ENCODE measurements around the gene HRK. TPM values are rescaled to one million over a fixed set of nuclear protein-coding genes. Genes with fewer than 3 reads are reported as not detected.
A peak's percentile ranks its signal among the peaks of the same experiment; 100 is the strongest.

The HRK gene
- total and polyA plus RNA-seq, 10 of the 15 experiments (the other 5 are each of a cell fraction or from before 2014, with no cell fraction given): not detected

DNA sequence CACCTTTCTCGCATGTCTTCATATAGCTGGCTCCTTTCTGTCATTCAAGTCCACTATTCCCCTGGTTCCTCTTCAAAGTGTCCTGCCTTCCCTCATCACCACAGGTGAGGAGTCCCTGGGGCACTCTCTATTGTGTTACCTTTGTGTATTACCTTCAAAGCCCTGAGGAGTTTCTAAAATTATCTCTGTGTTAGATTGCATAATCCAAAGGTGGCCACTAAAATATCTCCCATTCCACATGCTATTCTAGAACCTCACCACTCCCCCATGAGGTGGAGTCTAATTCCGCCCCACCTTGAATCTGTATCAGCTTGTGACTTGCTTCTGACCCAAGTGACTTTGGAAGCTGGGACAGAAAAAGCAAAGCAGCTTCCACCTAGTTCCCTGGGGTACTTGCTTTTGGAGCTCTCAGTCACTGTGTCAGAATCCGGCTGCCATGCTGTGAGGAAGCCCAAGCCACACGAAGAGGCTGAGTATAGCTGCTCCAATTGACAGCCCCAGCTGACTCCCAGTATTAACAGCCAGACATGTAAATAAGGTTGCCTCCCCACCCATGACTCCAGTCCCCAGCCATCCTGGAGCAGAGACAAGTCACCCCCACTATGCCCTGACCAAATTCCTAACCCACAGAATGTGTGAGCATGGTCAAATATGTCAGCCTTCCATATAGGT, 6.8 kb downstream of the HRK start:
- DNase-seq (ENCODE audit: low read depth, low spot score) (no peak), ATAC-seq (no peak), FAIRE-seq (no peak)
- H3K79me2 ChIP-seq (ENCODE audit: control insufficient read depth, insufficient read depth, low read length): no peaks in the 10 kb centered on the region
- CTCF ChIA-PET: no interaction called here
- TF ChIP-seq YY1 (IDR thresholded peaks at IDR 0.05; ENCODE audit: low read depth, low read length) (0 out of 2 replicates have a peak, but pooled peaks have one; percentile 31), SMC3 (IDR thresholded peaks at IDR 0.05; ENCODE audit: borderline replicate concordance, low read length) (no peak)
- H3K9ac ChIP-seq (ENCODE audit: control insufficient read depth, insufficient read depth, low read length): no peak overlapping the region
- no peak overlapping the region for H3K4me2 ChIP-seq (ENCODE audit: control insufficient read depth, insufficient read depth)
- H4K20me1 ChIP-seq (ENCODE audit: control insufficient read depth, insufficient read depth): no peaks in the 10 kb centered on the region
- H3K27ac ChIP-seq (ENCODE audit: control insufficient read depth, insufficient read depth): no peak overlapping the region
- POLR2A ChIA-PET: no interaction called here
- no peaks in the 10 kb centered on the region for H3K36me3 ChIP-seq (ENCODE audit: control insufficient read depth in 2 of 2, insufficient read depth in 2 of 2, low read length in 1 of 2)
- no peak overlapping the region for H3K4me3 ChIP-seq
- intact Hi-C loops (cut with micrococcal nuclease; ENCODE audit: unreplicated experiment) (no loop called here), in situ Hi-C loops (cut with MboI) (no loop called here)
- SMC1A ChIA-PET (ENCODE audit: uncharacterized antibody, unreplicated experiment): interaction anchor here (1.0 kb wide), 1 partner anchor 11 kb away, joined by 3 read pairs; no protein-coding TSS in a partner anchor
- RAD21 ChIA-PET (ENCODE audit: unreplicated experiment): no interaction called here
- H3K9me3 ChIP-seq (replicated peaks; ENCODE audit: control insufficient read depth, insufficient read depth, low read length): no peaks in the 10 kb centered on the region
- 41% methylated on average over 4 of the region's 4 CpGs for whole genome bisulfite sequencing (ENCODE audit: insufficient coverage, insufficient replicate concordance, low lambda C conversion rate, missing lambda C conversion rate)
- H3K4me1 ChIP-seq (ENCODE audit: control insufficient read depth, insufficient read depth, low read length): no peaks in the 10 kb centered on the region
- peaks cover 6 to 10% of the 10 kb centered on the region in 2 experiments; a peak in 3 of 4 replicates for H3K27me3 ChIP-seq (replicated peaks in 1 of 2; ENCODE audit: control insufficient read depth in 2 of 2, insufficient read depth in 2 of 2, low read length in 1 of 2)
- BruUV-seq (replicated peaks): no TSS peak
- no peak overlapping the region for H2AFZ ChIP-seq (ENCODE audit: control insufficient read depth, low read depth, low read length)

GRCh38 chr12:116870306-116870705, 10.9 kb downstream of the HRK start:
- BruUV-seq (replicated peaks): no TSS peak
- Histone ChIP-seq H3K4me3 (no peak overlapping the region), H3K36me3 (ENCODE audit: control insufficient read depth in 2 of 2, insufficient read depth in 2 of 2, low read length in 1 of 2) (no peaks in the 10 kb centered on the region), H2AFZ (ENCODE audit: control insufficient read depth, low read depth, low read length) (no peak overlapping the region), H3K27ac (ENCODE audit: control insufficient read depth, insufficient read depth) (no peak overlapping the region), H3K4me1 (ENCODE audit: control insufficient read depth, insufficient read depth, low read length) (no peaks in the 10 kb centered on the region), H4K20me1 (ENCODE audit: control insufficient read depth, insufficient read depth) (no peaks in the 10 kb centered on the region), H3K9me3 (replicated peaks; ENCODE audit: control insufficient read depth, insufficient read depth, low read length) (no peaks in the 10 kb centered on the region), H3K9ac (ENCODE audit: control insufficient read depth, insufficient read depth, low read length) (no peak overlapping the region), H3K27me3 (replicated peaks in 1 of 2; ENCODE audit: control insufficient read depth in 2 of 2, insufficient read depth in 2 of 2, low read length in 1 of 2) (peaks cover 0 to 2% of the 10 kb centered on the region in 2 experiments; a peak in 1 of 4 replicates), H3K79me2 (ENCODE audit: control insufficient read depth, insufficient read depth, low read length) (no peaks in the 10 kb centered on the region), H3K4me2 (ENCODE audit: control insufficient read depth, insufficient read depth) (no peak overlapping the region)
- ChIA-PET RAD21 (ENCODE audit: unreplicated experiment) (no interaction called here), CTCF (interaction anchor here (0.8 kb wide), 1 partner anchor 111 kb away, joined by 3 read pairs; no protein-coding TSS in a partner anchor), POLR2A (no interaction called here), SMC1A (ENCODE audit: uncharacterized antibody, unreplicated experiment) (interaction anchor here (0.6 kb wide), 1 partner anchor 1703 kb away, joined by 3 read pairs; no protein-coding TSS in a partner anchor)
- 41% methylated on average over 4 of the region's 4 CpGs for WGBS (ENCODE audit: insufficient coverage, insufficient replicate concordance, low lambda C conversion rate, missing lambda C conversion rate)
- ATAC-seq (no peak), FAIRE-seq (no peak), DNase-seq (ENCODE audit: low read depth, low spot score) (no peak)
- in situ Hi-C loops (cut with MboI): no loop called here
- intact Hi-C loops (cut with micrococcal nuclease; ENCODE audit: unreplicated experiment): no loop called here
- TF ChIP-seq SIN3A (IDR thresholded peaks at IDR 0.05; ENCODE audit: low read depth, low read length) (no peak), NKRF (conservative IDR thresholded peaks at IDR 0.05) (no peak), HDAC6 (IDR thresholded peaks at IDR 0.05; ENCODE audit: unreplicated experiment) (no peak), CHD2 (IDR thresholded peaks at IDR 0.05; ENCODE audit: borderline replicate concordance, low read depth, low read length) (no peak), RUNX3 (IDR thresholded peaks at IDR 0.05; ENCODE audit: low read length) (no peak), HDAC2 (IDR thresholded peaks at IDR 0.05) (no peak), BMI1 (IDR thresholded peaks at IDR 0.05; ENCODE audit: borderline replicate concordance) (no peak)
- TF ChIP-seq, protein P1, sequence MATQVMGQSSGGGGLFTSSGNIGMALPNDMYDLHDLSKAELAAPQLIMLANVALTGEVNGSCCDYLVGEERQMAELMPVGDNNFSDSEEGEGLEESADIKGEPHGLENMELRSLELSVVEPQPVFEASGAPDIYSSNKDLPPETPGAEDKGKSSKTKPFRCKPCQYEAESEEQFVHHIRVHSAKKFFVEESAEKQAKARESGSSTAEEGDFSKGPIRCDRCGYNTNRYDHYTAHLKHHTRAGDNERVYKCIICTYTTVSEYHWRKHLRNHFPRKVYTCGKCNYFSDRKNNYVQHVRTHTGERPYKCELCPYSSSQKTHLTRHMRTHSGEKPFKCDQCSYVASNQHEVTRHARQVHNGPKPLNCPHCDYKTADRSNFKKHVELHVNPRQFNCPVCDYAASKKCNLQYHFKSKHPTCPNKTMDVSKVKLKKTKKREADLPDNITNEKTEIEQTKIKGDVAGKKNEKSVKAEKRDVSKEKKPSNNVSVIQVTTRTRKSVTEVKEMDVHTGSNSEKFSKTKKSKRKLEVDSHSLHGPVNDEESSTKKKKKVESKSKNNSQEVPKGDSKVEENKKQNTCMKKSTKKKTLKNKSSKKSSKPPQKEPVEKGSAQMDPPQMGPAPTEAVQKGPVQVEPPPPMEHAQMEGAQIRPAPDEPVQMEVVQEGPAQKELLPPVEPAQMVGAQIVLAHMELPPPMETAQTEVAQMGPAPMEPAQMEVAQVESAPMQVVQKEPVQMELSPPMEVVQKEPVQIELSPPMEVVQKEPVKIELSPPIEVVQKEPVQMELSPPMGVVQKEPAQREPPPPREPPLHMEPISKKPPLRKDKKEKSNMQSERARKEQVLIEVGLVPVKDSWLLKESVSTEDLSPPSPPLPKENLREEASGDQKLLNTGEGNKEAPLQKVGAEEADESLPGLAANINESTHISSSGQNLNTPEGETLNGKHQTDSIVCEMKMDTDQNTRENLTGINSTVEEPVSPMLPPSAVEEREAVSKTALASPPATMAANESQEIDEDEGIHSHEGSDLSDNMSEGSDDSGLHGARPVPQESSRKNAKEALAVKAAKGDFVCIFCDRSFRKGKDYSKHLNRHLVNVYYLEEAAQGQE (IDR thresholded peaks at IDR 0.05; ENCODE audit: low read depth, low read length): no peak

All from GM12878 (cell line).